Esophagus muscularis mucosa (tissue), 4 donors: ENCODE measurements around the gene TMED10. TPM values are rescaled to one million over a fixed set of nuclear protein-coding genes. Genes with fewer than 3 reads are reported as not detected.

Experiments used
- DNase-seq: peaks from one replicate; pipeline ENCODE4 v3.0.0-alpha.2; 2017; ENCODE audit errors: extremely low spot score
- H3K27ac ChIP-seq, 4 donors: fragments of 200-600 bp; sonication (generic); replicated peaks in 1 of 4; 1 replicate in 3 of 4; 2 replicates in 1 of 4; pipeline ENCODE4 v1.5.1; 2016 to 2019; ENCODE audit warnings: mild to moderate bottlenecking in 1 of 4
- H3K27me3 ChIP-seq, 4 donors: fragments of 200-600 bp; sonication (generic); one replicate each; pipeline versions ENCODE4 v1.5.1 to v1.6.0; 2016 to 2019
- H3K36me3 ChIP-seq, 4 donors: fragments of 200-600 bp; sonication (generic); one replicate each; pipeline ENCODE4 v1.5.1; 2016 to 2019
- H3K4me1 ChIP-seq, 4 donors: fragments of 200-600 bp; sonication (generic); one replicate each; pipeline ENCODE4 v1.5.1; 2016 to 2019
- H3K4me3 ChIP-seq, 4 donors: fragments of 200-600 bp; sonication (generic); 1 replicate in 2 of 4; 2 replicates in 2 of 4; pipeline ENCODE4 v1.5.1; 2016 to 2019; ENCODE audit warnings: mild to moderate bottlenecking in 4 of 4, moderate library complexity in 1 of 4
- H3K9me3 ChIP-seq, 4 donors: fragments of 200-600 bp; sonication (generic); 1 replicate in 3 of 4; 2 replicates in 1 of 4; pipeline ENCODE4 v1.5.1; 2016 to 2019
- CTCF ChIP-seq, 3 experiments: fragments of 200-600 bp in 2 of 3; fragments of 450-650 bp in 1 of 3; sonication (generic) in 2 of 3; IDR thresholded peaks; one replicate each; pipeline ENCODE4 v1.5.1; 2017 to 2019; ENCODE audit warnings: antibody characterized with exemption in 3 of 3, mild to moderate bottlenecking in 2 of 3, moderate library complexity in 1 of 3
- EP300 ChIP-seq: sonication (generic); formaldehyde crosslinking; IDR thresholded peaks from one replicate; pipeline ENCODE4 v1.6.1; 2017; ENCODE audit warnings: antibody characterized with exemption
- POLR2A ChIP-seq: fragments of 450-650 bp; IDR thresholded peaks from one replicate; pipeline ENCODE4 v1.6.1; 2017; ENCODE audit warnings: antibody characterized with exemption, moderate library complexity, mild to moderate bottlenecking, low read depth
- POLR2AphosphoS5 ChIP-seq, 2 donors: sonication (generic); formaldehyde crosslinking; IDR thresholded peaks; one replicate each; pipeline ENCODE4 v1.6.1; 2017; ENCODE audit warnings: antibody characterized with exemption in 2 of 2
- WGBS: methylation state at CpG from one replicate; pipeline ENCODE4 v1.1.5; 2018; 5-methylcytosine and 5-hydroxymethylcytosine counted together
- intact Hi-C: fragments of 100-400 bp; cut with DNase I; formaldehyde crosslinking; loops from one replicate; pipeline ENCODE4 v1.15.1; 2023
- total RNA-seq, 4 donors: library from RNA; depleted of rRNA; stranded (reverse); fragments of >200 nt; gene quantifications; one replicate each; pipeline versions ENCODE4 v1.1.0 to v1.2.1, GENCODE V29; 2016

Gene TMED10
- total RNA-seq, 4 donors from 2014 or later: 115 to 164 (median 129) TPM

GRCh38 chr14:75138492-75138891 is 37.9 kb downstream of the TMED10 start:
- no peak for DNase-seq
- Histone ChIP-seq H3K4me3 (no peak overlapping the region), H3K27ac (peak overlapping the region in 3 of 4 donors; percentile 13 to 41 (median 24)), H3K4me1 (peaks cover 14 to 47% (median 34%) of the 10 kb centered on the region in 4 donors), H3K36me3 (peaks cover 7 to 31% (median 21%) of the 10 kb centered on the region in 4 donors), H3K9me3 (no peaks in the 10 kb centered on the region), H3K27me3 (no peaks in the 10 kb centered on the region)
- 50% methylated on average over 1 of the region's 1 CpG for WGBS
- no peak for TF ChIP-seq CTCF (IDR thresholded peaks at IDR 0.05)
- TF ChIP-seq POLR2A: no peak
- no peak for TF ChIP-seq EP300
- TF ChIP-seq POLR2AphosphoS5 (IDR thresholded peaks at IDR 0.05): no peak
- intact Hi-C loops: no loop called here

- Histone ChIP-seq H3K27me3 (no peaks in the 10 kb centered on the region), H3K4me3 (no peak overlapping the region), H3K4me1 (peaks cover 11 to 27% (median 24%) of the 10 kb centered on the region in 4 donors), H3K36me3 (peaks cover 7 to 38% (median 32%) of the 10 kb centered on the region in 4 donors), H3K9me3 (no peaks in the 10 kb centered on the region), H3K27ac (no peak overlapping the region)
- TF ChIP-seq POLR2A (no peak), CTCF (IDR thresholded peaks at IDR 0.05) (no peak), POLR2AphosphoS5 (IDR thresholded peaks at IDR 0.05) (no peak), EP300 (no peak)
- WGBS: 75% methylated on average over 6 of the region's 6 CpGs
- DNase-seq: no peak
- intact Hi-C loops: loop anchor here (5.0 kb wide), 2 partner anchors 38 to 353 kb away; no protein-coding TSS in a partner anchor
Observed at GRCh38 chr14:75134644-75135043, 41.8 kb downstream of the TMED10 start.

DNA sequence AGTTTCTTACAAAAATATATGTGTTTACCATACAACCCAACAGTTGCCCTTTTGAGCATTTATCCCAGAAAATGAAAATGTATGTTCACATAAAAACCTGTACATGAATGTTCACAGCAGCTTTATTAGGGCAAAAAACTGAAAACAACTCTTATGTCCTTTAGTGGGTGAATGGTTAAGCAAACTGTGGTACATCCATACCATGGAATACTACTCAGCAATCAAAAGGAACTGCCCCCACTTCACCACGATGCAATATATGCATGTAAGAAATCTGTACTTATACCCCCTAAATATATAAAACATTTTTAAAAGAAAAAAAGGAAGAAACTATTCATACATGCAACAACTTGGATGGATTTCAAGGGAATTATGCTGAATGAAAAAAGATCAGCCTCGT is 42.8 kb downstream of the TMED10 start:
- H3K4me3 ChIP-seq: no peak overlapping the region
- H3K9me3 ChIP-seq: no peaks in the 10 kb centered on the region
- TF ChIP-seq POLR2AphosphoS5 (IDR thresholded peaks at IDR 0.05): no peak
- no peak for TF ChIP-seq EP300
- TF ChIP-seq CTCF (IDR thresholded peaks at IDR 0.05): no peak
- TF ChIP-seq POLR2A: no peak
- no peak for DNase-seq
- peaks cover 7 to 38% (median 33%) of the 10 kb centered on the region in 4 donors for H3K36me3 ChIP-seq
- 51% methylated on average over 2 of the region's 2 CpGs for WGBS
- H3K27me3 ChIP-seq: no peaks in the 10 kb centered on the region
- H3K4me1 ChIP-seq: peaks cover 5 to 21% (median 17%) of the 10 kb centered on the region in 4 donors
- intact Hi-C loops: loop anchor here (1.0 to 5.0 kb wide), 3 partner anchors 39 to 354 kb away; no protein-coding TSS in a partner anchor
- no peak overlapping the region for H3K27ac ChIP-seq

DNA sequence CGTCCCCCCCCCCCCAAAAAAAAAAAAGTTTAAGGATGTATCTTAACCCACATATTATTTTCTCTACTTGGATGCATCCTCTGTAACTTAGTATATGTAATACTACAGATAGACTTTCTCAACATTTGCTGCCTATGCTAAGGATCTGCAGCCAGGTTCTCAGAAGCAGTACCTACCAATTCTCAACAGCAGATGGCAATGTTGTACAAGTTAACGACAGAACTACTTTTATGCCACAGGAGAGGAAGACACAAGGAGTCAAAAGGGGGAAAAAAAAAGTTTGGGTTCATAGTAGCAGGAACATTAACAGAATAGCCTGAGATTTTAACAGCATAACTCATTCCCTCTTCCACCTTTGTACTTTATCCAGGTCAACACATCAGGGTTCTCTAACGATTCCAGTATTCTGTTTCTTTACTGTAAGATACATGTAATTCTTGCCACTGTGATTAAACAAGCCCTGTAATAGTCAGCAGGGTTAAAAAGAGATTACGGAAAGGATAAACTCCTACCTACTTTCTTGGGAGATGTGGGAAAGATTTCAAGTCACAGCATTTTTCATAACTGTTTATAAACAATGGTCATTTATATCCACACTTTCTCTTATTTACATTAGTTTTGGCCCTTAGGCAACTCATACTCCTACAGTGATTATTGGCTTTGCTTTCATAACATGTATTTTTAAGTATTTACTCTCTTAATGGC is 43.9 kb downstream of the TMED10 start:
- TF ChIP-seq CTCF (IDR thresholded peaks at IDR 0.05): peak; percentile 73 to 93 (median 78)
- no peak for TF ChIP-seq EP300
- TF ChIP-seq POLR2AphosphoS5 (IDR thresholded peaks at IDR 0.05): peak in 1 of 2 donors; percentile 42
- WGBS: 34% methylated on average over 4 of the region's 4 CpGs
- Histone ChIP-seq H3K4me3 (no peak overlapping the region), H3K27me3 (no peaks in the 10 kb centered on the region), H3K9me3 (no peaks in the 10 kb centered on the region), H3K4me1 (peaks cover 9 to 23% (median 17%) of the 10 kb centered on the region in 4 donors), H3K36me3 (peaks cover 7 to 38% (median 33%) of the 10 kb centered on the region in 4 donors), H3K27ac (peak overlapping the region; percentile 1 to 43 (median 23))
- DNase-seq: no peak
- intact Hi-C loops: loop anchor here (1.0 to 5.0 kb wide), 4 partner anchors 40 to 355 kb away; no protein-coding TSS in a partner anchor
